Measurements from ENCODE around the gene CARD11.

The CARD11 gene

GRCh38 chr7:2920041-2920440 lies 123.6 kb downstream of the CARD11 start:
- Histone ChIP-seq H3K4me3 (ENCODE audit: low read depth, low read length) (no peak overlapping the region), H3K27me3 (peaks cover 58% of the 10 kb centered on the region), H3K9me3 (no peaks in the 10 kb centered on the region), H3K36me3 (no peaks in the 10 kb centered on the region), H3K4me1 (no peaks in the 10 kb centered on the region)
- no peak for TF ChIP-seq CTCF (IDR thresholded peaks at IDR 0.05; ENCODE audit: low read depth, low read length)
- no peak for DNase-seq

GRCh38 chr7:2919256-2919655 lies 124.4 kb downstream of the CARD11 start:
- TF ChIP-seq CTCF (IDR thresholded peaks at IDR 0.05; ENCODE audit: low read depth, low read length) = no peak
- Histone ChIP-seq H3K27me3 (peaks cover 53% of the 10 kb centered on the region), H3K36me3 (no peaks in the 10 kb centered on the region), H3K4me3 (ENCODE audit: low read depth, low read length) (no peak overlapping the region), H3K9me3 (no peaks in the 10 kb centered on the region), H3K4me1 (no peaks in the 10 kb centered on the region)
- DNase-seq = no peak

- H3K36me3 ChIP-seq = no peaks in the 10 kb centered on the region
- H3K4me3 ChIP-seq (ENCODE audit: low read depth, low read length) = no peak overlapping the region
- no peak for TF ChIP-seq CTCF (IDR thresholded peaks at IDR 0.05; ENCODE audit: low read depth, low read length)
- H3K27me3 ChIP-seq = peaks cover 45% of the 10 kb centered on the region
- no peaks in the 10 kb centered on the region for H3K4me1 ChIP-seq
- no peak for DNase-seq
- H3K9me3 ChIP-seq = no peaks in the 10 kb centered on the region
Measured at GRCh38 chr7:2918406-2918805, 125.3 kb downstream of the CARD11 start.

GRCh38 chr7:2915023-2915422 lies 128.6 kb downstream of the CARD11 start:
- Histone ChIP-seq H3K27me3 (peaks cover 25% of the 10 kb centered on the region), H3K4me1 (no peaks in the 10 kb centered on the region), H3K36me3 (no peaks in the 10 kb centered on the region), H3K9me3 (no peaks in the 10 kb centered on the region), H3K4me3 (ENCODE audit: low read depth, low read length) (no peak overlapping the region)
- TF ChIP-seq CTCF (IDR thresholded peaks at IDR 0.05; ENCODE audit: low read depth, low read length) = no peak
- DNase-seq = no peak

- TF ChIP-seq CTCF (IDR thresholded peaks at IDR 0.05; ENCODE audit: low read depth, low read length) = no peak
- H3K4me1 ChIP-seq = no peaks in the 10 kb centered on the region
- H3K27me3 ChIP-seq = peaks cover 25% of the 10 kb centered on the region
- no peak for DNase-seq
- no peaks in the 10 kb centered on the region for H3K36me3 ChIP-seq
- H3K9me3 ChIP-seq = no peaks in the 10 kb centered on the region
- H3K4me3 ChIP-seq (ENCODE audit: low read depth, low read length) = no peak overlapping the region
Measured at GRCh38 chr7:2913760-2914387, 129.8 kb downstream of the CARD11 start.

- H3K9me3 ChIP-seq = no peaks in the 10 kb centered on the region
- H3K4me3 ChIP-seq (ENCODE audit: low read depth, low read length) = no peak overlapping the region
- TF ChIP-seq CTCF (IDR thresholded peaks at IDR 0.05; ENCODE audit: low read depth, low read length) = no peak
- no peaks in the 10 kb centered on the region for H3K4me1 ChIP-seq
- DNase-seq = no peak
- peaks cover 18% of the 10 kb centered on the region for H3K27me3 ChIP-seq
- H3K36me3 ChIP-seq = no peaks in the 10 kb centered on the region
Measured at GRCh38 chr7:2912684-2913439, 130.8 kb downstream of the CARD11 start.

Measured in BE2C (cell line).